ENCODE results near the gene TMEM184A.

The TMEM184A gene

GRCh38 chr7:1555813-1556543 lies at the start of gene TMEM184A:
Gene TMEM184A, minus strand, starts transcription at chr7:1556205. Its CDS starts 721 bp downstream, at chr7:1555484.
- H3K4me1 ChIP-seq (ENCODE audit: control insufficient read depth, insufficient read depth, low read length): no peaks in the 10 kb centered on the region
- H3K27ac ChIP-seq (ENCODE audit: low read depth, low read length): no peak within 1 kb of the TSS
- H3K9ac ChIP-seq (ENCODE audit: low read length): peak within 1 kb of the TSS; percentile 27
- no peaks in the 10 kb centered on the region for H3K36me3 ChIP-seq (ENCODE audit: control insufficient read depth, insufficient read depth, low read length)
- peak within 1 kb of the TSS; percentile 47 for H3K4me3 ChIP-seq (ENCODE audit: low read length)
- H3K27me3 ChIP-seq (ENCODE audit: control insufficient read depth, insufficient read depth, low read length): peaks cover 2% of the 10 kb centered on the region

GRCh38 chr7:1604383-1604782 lies 48.4 kb upstream of the TMEM184A start:
- no peaks in the 10 kb centered on the region for H3K27me3 ChIP-seq (ENCODE audit: control insufficient read depth, insufficient read depth, low read length)
- H3K4me3 ChIP-seq (ENCODE audit: low read length): no peak overlapping the region
- H3K27ac ChIP-seq (ENCODE audit: low read depth, low read length): no peak overlapping the region
- no peaks in the 10 kb centered on the region for H3K36me3 ChIP-seq (ENCODE audit: control insufficient read depth, insufficient read depth, low read length)
- H3K4me1 ChIP-seq (ENCODE audit: control insufficient read depth, insufficient read depth, low read length): no peaks in the 10 kb centered on the region
- H3K9ac ChIP-seq (ENCODE audit: low read length): no peak overlapping the region

GRCh38 chr7:1603346-1604225 lies 47.6 kb upstream of the TMEM184A start:
- H3K36me3 ChIP-seq (ENCODE audit: control insufficient read depth, insufficient read depth, low read length): no peaks in the 10 kb centered on the region
- no peak overlapping the region for H3K9ac ChIP-seq (ENCODE audit: low read length)
- H3K27ac ChIP-seq (ENCODE audit: low read depth, low read length): no peak overlapping the region
- no peaks in the 10 kb centered on the region for H3K4me1 ChIP-seq (ENCODE audit: control insufficient read depth, insufficient read depth, low read length)
- no peaks in the 10 kb centered on the region for H3K27me3 ChIP-seq (ENCODE audit: control insufficient read depth, insufficient read depth, low read length)
- no peak overlapping the region for H3K4me3 ChIP-seq (ENCODE audit: low read length)

- H3K27me3 ChIP-seq (ENCODE audit: control insufficient read depth, insufficient read depth, low read length): no peaks in the 10 kb centered on the region
- no peaks in the 10 kb centered on the region for H3K36me3 ChIP-seq (ENCODE audit: control insufficient read depth, insufficient read depth, low read length)
- no peak overlapping the region for H3K9ac ChIP-seq (ENCODE audit: low read length)
- H3K27ac ChIP-seq (ENCODE audit: low read depth, low read length): no peak overlapping the region
- no peak overlapping the region for H3K4me3 ChIP-seq (ENCODE audit: low read length)
- no peaks in the 10 kb centered on the region for H3K4me1 ChIP-seq (ENCODE audit: control insufficient read depth, insufficient read depth, low read length)
Observed at GRCh38 chr7:1602386-1602785, 46.4 kb upstream of the TMEM184A start.

DNA sequence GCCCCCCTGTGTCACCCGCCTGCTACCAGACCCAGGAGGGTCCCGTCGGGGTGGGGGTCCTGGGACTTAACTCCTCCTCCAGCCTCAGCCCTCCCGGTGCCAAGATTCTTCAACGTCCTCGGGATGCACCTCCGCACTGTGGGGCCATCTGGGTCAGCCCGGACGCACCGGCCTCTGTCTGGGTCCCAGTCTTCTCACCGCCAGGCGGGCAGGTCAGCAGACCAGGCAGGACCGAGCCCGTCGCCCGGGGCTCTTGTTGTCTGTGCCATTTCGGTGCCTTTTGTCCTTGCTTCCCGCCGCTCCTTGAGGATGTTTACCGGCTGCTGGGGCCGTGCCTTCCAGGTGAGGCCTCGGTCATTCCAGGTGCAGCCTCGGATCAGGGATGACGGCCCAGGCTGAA lies 46.0 kb upstream of the TMEM184A start:
- Histone ChIP-seq H3K27me3 (ENCODE audit: control insufficient read depth, insufficient read depth, low read length) (no peaks in the 10 kb centered on the region), H3K9ac (ENCODE audit: low read length) (no peak overlapping the region)

DNA sequence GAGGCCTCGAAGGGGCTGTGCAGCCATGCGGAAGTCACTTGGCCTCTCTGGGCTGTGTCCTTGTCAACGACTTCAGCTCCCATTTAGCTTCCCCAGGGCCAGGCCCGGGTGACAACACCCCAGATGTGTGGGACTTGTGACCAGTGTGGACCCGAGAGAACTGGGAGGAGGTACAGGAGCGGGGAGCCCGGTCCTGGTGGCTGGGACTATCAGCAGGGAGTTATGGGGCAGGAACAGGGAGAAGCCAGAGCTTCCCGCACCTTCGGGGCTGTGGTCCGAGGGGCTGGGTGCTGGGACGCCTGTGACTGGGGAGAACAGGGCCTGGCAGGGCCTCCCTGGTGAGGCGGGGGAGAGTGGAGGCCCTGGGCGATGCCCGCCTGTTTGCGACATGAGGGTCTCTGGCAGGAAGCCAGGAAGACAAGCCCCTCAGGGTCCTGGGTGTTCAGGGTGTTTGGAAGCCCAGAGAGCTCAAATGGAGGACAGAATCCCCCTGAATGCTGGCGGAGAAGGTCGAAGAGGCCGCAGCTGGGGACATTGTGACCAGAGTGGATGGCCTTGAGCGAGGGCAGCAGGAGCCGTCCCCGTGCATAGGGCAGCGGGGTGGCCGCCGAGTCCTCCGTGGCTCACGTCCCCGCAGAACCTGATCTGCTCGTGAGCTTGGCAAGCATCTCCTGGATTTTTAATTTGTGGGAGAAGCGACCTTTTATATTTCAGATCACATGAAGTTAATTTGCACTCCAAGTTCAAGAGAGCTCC lies 43.8 kb upstream of the TMEM184A start:
- no peaks in the 10 kb centered on the region for H3K36me3 ChIP-seq (ENCODE audit: control insufficient read depth, insufficient read depth, low read length)
- H3K4me3 ChIP-seq (ENCODE audit: low read length): no peak overlapping the region
- no peaks in the 10 kb centered on the region for H3K27me3 ChIP-seq (ENCODE audit: control insufficient read depth, insufficient read depth, low read length)
- H3K4me1 ChIP-seq (ENCODE audit: control insufficient read depth, insufficient read depth, low read length): no peaks in the 10 kb centered on the region
- no peak overlapping the region for H3K27ac ChIP-seq (ENCODE audit: low read depth, low read length)
- H3K9ac ChIP-seq (ENCODE audit: low read length): no peak overlapping the region

More for the DNA sequence above, 46.0 kb upstream of the TMEM184A start:
- Histone ChIP-seq H3K27ac (ENCODE audit: low read depth, low read length) (no peak overlapping the region), H3K4me3 (ENCODE audit: low read length) (no peak overlapping the region), H3K4me1 (ENCODE audit: control insufficient read depth, insufficient read depth, low read length) (no peaks in the 10 kb centered on the region), H3K36me3 (ENCODE audit: control insufficient read depth, insufficient read depth, low read length) (no peaks in the 10 kb centered on the region)

DNA sequence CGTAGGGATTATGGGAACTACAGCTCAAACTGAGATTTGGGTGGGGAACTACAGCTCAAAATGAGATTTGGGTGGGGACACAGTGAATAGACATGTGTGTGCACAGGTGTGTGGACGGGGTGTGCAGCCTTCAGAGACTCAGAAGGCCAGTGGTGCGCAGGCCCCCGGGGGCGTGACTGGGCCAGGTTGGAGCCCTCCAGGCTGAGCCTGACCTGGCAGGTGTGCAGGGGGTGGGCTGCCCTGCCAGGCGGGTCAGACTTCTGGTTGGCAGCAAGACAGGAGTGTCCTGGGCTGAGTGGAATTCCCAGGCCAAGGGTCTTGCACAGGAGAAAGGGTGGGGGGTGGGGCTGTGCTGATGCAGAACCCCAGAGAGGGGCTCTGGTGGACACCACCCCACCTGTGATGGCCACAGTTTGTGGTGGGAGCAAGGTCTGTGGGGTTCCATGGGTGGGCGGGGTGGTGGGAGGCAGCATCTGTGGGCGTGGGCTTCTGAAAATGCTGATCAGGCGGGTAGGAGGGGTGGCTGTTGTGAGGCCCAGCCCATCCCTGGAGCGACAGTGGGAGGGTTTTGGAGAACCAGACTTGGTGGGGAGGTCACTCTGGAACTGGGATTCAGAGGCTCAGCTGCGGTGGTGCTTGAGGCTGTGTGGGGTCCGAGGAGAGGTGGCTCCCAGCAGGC lies 43.1 kb upstream of the TMEM184A start:
- H3K27me3 ChIP-seq (ENCODE audit: control insufficient read depth, insufficient read depth, low read length): peaks cover under 1% of the 10 kb centered on the region
- no peaks in the 10 kb centered on the region for H3K36me3 ChIP-seq (ENCODE audit: control insufficient read depth, insufficient read depth, low read length)
- no peak overlapping the region for H3K9ac ChIP-seq (ENCODE audit: low read length)
- H3K27ac ChIP-seq (ENCODE audit: low read depth, low read length): no peak overlapping the region
- no peaks in the 10 kb centered on the region for H3K4me1 ChIP-seq (ENCODE audit: control insufficient read depth, insufficient read depth, low read length)
- no peak overlapping the region for H3K4me3 ChIP-seq (ENCODE audit: low read length)

DNA sequence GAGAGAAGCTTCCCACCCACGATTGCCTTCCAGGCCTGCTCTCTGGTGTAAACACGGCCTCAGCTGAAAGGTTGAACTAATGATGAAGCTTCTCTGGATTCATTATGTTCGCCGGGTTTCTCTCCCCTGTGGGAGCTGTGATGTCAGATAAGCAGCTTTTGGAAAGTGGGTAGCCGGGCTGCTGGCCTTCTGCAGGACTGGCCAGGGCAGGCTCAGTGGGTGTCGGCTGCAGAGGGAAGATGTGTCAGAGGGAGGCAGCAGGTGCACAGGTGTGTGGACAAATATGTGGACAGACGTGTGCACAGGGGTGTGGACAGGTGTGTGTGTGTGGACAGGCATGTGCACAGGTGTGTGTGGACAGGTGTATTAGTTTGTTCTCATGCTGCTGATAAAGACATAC lies 42.3 kb upstream of the TMEM184A start:
- Histone ChIP-seq H3K4me3 (ENCODE audit: low read length) (no peak overlapping the region), H3K9ac (ENCODE audit: low read length) (no peak overlapping the region), H3K36me3 (ENCODE audit: control insufficient read depth, insufficient read depth, low read length) (no peaks in the 10 kb centered on the region), H3K27me3 (ENCODE audit: control insufficient read depth, insufficient read depth, low read length) (peaks cover 7% of the 10 kb centered on the region), H3K4me1 (ENCODE audit: control insufficient read depth, insufficient read depth, low read length) (no peaks in the 10 kb centered on the region), H3K27ac (ENCODE audit: low read depth, low read length) (no peak overlapping the region)

- H3K9ac ChIP-seq (ENCODE audit: low read length): no peak overlapping the region
- H3K27me3 ChIP-seq (ENCODE audit: control insufficient read depth, insufficient read depth, low read length): peaks cover 12% of the 10 kb centered on the region
- no peak overlapping the region for H3K4me3 ChIP-seq (ENCODE audit: low read length)
- H3K4me1 ChIP-seq (ENCODE audit: control insufficient read depth, insufficient read depth, low read length): no peaks in the 10 kb centered on the region
- H3K36me3 ChIP-seq (ENCODE audit: control insufficient read depth, insufficient read depth, low read length): no peaks in the 10 kb centered on the region
- no peak overlapping the region for H3K27ac ChIP-seq (ENCODE audit: low read depth, low read length)
Observed at GRCh38 chr7:1597791-1598190, 41.8 kb upstream of the TMEM184A start.

- no peaks in the 10 kb centered on the region for H3K4me1 ChIP-seq (ENCODE audit: control insufficient read depth, insufficient read depth, low read length)
- no peaks in the 10 kb centered on the region for H3K36me3 ChIP-seq (ENCODE audit: control insufficient read depth, insufficient read depth, low read length)
- no peak overlapping the region for H3K4me3 ChIP-seq (ENCODE audit: low read length)
- peaks cover 15% of the 10 kb centered on the region for H3K27me3 ChIP-seq (ENCODE audit: control insufficient read depth, insufficient read depth, low read length)
- no peak overlapping the region for H3K9ac ChIP-seq (ENCODE audit: low read length)
- H3K27ac ChIP-seq (ENCODE audit: low read depth, low read length): no peak overlapping the region
Observed at GRCh38 chr7:1597066-1597760, 41.2 kb upstream of the TMEM184A start.

- Histone ChIP-seq H3K36me3 (ENCODE audit: control insufficient read depth, insufficient read depth, low read length) (no peaks in the 10 kb centered on the region), H3K4me1 (ENCODE audit: control insufficient read depth, insufficient read depth, low read length) (no peaks in the 10 kb centered on the region), H3K9ac (ENCODE audit: low read length) (no peak overlapping the region), H3K27me3 (ENCODE audit: control insufficient read depth, insufficient read depth, low read length) (peaks cover 15% of the 10 kb centered on the region), H3K4me3 (ENCODE audit: low read length) (no peak overlapping the region), H3K27ac (ENCODE audit: low read depth, low read length) (no peak overlapping the region)
Observed at GRCh38 chr7:1596181-1597043, 40.4 kb upstream of the TMEM184A start.

All from rectal smooth muscle tissue (tissue), 1 donor.